SK-N-SH (cell line): ENCODE measurements around the gene FAM222B.

Source experiments
- EP300 ChIP-seq, 2 experiments: IDR thresholded peaks; 2 replicates each; pipeline versions ENCODE4 v1.4.0 to v1.6.1; 2012; ENCODE audit warnings: borderline replicate concordance in 1 of 2, low read depth in 1 of 2, low read length in 1 of 2
- MXI1 ChIP-seq: IDR thresholded peaks from 2 replicates; pipeline ENCODE4 v1.6.1; 2012; ENCODE audit warnings: mild to moderate bottlenecking, low read depth, low read length, improper control_type of control experiment
- NFIC ChIP-seq: IDR thresholded peaks from 2 replicates; pipeline ENCODE4 v1.4.0; 2012; ENCODE audit warnings: borderline replicate concordance
- POLR2AphosphoS5 ChIP-seq: IDR thresholded peaks from 2 replicates; pipeline ENCODE4 v1.6.1; 2012; ENCODE audit warnings: low read depth, low read length
- RAD21 ChIP-seq: IDR thresholded peaks from 2 replicates; pipeline ENCODE4 v1.6.1; 2012; ENCODE audit warnings: mild to moderate bottlenecking, low read length
- RXRA ChIP-seq: IDR thresholded peaks from 2 replicates; pipeline ENCODE4 v1.4.0; 2012; ENCODE audit warnings: low read depth, mild to moderate bottlenecking, borderline replicate concordance
- SIN3A ChIP-seq: IDR thresholded peaks from 2 replicates; pipeline ENCODE4 v1.6.1; 2012; ENCODE audit warnings: low read depth, mild to moderate bottlenecking, low read length, moderate library complexity, borderline replicate concordance
- SMC3 ChIP-seq: IDR thresholded peaks from 2 replicates; pipeline ENCODE4 v1.6.1; 2012; ENCODE audit warnings: low read depth, low read length, improper control_type of control experiment
- USF2 ChIP-seq: fragments of 150-350 bp; IDR thresholded peaks from 2 replicates; pipeline ENCODE4 v1.6.1; 2017; ENCODE audit warnings: antibody characterized with exemption, low read length, low read depth, borderline replicate concordance
- TF ChIP-seq, protein P1 (sequence below): fragments of 200-600 bp; sonication (generic); IDR thresholded peaks from 2 replicates; pipeline ENCODE4 v1.6.1; 2017; ENCODE audit warnings: antibody characterized with exemption, mild to moderate bottlenecking, moderate library complexity
- TF ChIP-seq, protein P2 (sequence below): IDR thresholded peaks from 2 replicates; pipeline ENCODE4 v1.4.0; 2012; ENCODE audit warnings: low read depth
- TF ChIP-seq, protein P3 (sequence below): IDR thresholded peaks from 2 replicates; pipeline ENCODE4 v1.4.0; 2012; ENCODE audit warnings: low read depth, borderline replicate concordance

- TF ChIP-seq POLR2AphosphoS5 (no peak; the same call in 1 of the 2 replicates), RAD21 (no peak), USF2 (no peak), MXI1 (no peak), SIN3A (no peak), EP300 (IDR thresholded peaks at IDR 0.05; ENCODE audit: borderline replicate concordance in 1 of 2, low read depth in 1 of 2, low read length in 1 of 2) (no peak), SMC3 (no peak), NFIC (no peak), RXRA (no peak)
- TF ChIP-seq, protein P1, sequence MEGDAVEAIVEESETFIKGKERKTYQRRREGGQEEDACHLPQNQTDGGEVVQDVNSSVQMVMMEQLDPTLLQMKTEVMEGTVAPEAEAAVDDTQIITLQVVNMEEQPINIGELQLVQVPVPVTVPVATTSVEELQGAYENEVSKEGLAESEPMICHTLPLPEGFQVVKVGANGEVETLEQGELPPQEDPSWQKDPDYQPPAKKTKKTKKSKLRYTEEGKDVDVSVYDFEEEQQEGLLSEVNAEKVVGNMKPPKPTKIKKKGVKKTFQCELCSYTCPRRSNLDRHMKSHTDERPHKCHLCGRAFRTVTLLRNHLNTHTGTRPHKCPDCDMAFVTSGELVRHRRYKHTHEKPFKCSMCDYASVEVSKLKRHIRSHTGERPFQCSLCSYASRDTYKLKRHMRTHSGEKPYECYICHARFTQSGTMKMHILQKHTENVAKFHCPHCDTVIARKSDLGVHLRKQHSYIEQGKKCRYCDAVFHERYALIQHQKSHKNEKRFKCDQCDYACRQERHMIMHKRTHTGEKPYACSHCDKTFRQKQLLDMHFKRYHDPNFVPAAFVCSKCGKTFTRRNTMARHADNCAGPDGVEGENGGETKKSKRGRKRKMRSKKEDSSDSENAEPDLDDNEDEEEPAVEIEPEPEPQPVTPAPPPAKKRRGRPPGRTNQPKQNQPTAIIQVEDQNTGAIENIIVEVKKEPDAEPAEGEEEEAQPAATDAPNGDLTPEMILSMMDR, result no peak
- TF ChIP-seq, protein P2, sequence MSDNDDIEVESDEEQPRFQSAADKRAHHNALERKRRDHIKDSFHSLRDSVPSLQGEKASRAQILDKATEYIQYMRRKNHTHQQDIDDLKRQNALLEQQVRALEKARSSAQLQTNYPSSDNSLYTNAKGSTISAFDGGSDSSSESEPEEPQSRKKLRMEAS, result no peak
- TF ChIP-seq, protein P3, sequence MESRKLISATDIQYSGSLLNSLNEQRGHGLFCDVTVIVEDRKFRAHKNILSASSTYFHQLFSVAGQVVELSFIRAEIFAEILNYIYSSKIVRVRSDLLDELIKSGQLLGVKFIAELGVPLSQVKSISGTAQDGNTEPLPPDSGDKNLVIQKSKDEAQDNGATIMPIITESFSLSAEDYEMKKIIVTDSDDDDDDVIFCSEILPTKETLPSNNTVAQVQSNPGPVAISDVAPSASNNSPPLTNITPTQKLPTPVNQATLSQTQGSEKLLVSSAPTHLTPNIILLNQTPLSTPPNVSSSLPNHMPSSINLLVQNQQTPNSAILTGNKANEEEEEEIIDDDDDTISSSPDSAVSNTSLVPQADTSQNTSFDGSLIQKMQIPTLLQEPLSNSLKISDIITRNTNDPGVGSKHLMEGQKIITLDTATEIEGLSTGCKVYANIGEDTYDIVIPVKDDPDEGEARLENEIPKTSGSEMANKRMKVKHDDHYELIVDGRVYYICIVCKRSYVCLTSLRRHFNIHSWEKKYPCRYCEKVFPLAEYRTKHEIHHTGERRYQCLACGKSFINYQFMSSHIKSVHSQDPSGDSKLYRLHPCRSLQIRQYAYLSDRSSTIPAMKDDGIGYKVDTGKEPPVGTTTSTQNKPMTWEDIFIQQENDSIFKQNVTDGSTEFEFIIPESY, result no peak
Measured at GRCh38 chr17:28724500-28725165, 118.0 kb downstream of the FAM222B start.
